ENCODE measurements around the gene CASK. TPM values are rescaled to one million over a fixed set of nuclear protein-coding genes. Genes with fewer than 3 reads are reported as not detected.
A peak's percentile ranks its signal among the peaks of the same experiment; 100 is the strongest.

CASK gene
- total and polyA plus RNA-seq, 9 donors = 17.5 to 41.5 (median 25.4) TPM

DNA sequence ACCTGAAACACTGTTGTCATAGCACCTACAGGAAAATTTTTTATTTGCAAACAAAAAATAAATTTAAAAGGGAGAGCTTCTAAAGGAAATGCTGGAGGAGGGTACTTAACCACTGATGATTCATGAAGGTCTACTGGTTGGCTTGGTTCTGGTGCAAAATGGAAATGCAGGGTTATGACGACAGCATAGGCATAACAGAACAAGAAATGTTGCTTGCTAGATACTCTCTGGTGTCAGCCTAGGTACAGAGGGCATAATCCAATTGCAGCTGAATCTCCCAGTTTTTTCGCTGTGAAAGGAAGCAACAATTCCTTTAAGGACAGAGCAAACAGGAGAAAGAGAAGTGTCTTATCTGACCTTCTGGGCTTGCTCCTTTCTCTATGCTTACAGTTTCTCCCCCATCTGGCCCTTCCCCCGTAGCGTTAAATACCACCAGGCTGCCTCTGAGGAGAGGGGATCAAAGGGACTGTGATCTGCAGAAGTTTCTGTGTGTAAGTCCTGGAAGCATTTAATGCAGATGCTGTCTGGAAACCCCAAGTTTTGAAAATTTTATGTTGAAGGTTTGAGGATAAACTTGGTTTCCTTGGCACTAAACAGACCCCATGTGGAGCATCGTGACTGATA lies 23.7 kb upstream of the CASK start:
- Histone ChIP-seq H3K27me3 (ENCODE audit: control insufficient read depth, insufficient read depth, low read length) (peaks cover 2% of the 10 kb centered on the region), H3K4me1 (ENCODE audit: control insufficient read depth, insufficient read depth, low read length) (no peaks in the 10 kb centered on the region), H3K4me3 (ENCODE audit: low read length) (no peak overlapping the region), H3K27ac (ENCODE audit: low read length) (no peak overlapping the region), H3K36me3 (ENCODE audit: control insufficient read depth, insufficient read depth, low read length) (no peaks in the 10 kb centered on the region), H3K9me3 (replicated peaks; ENCODE audit: control insufficient read depth, low read depth, low read length) (no peaks in the 10 kb centered on the region)
- no peak for DNase-seq
- WGBS (ENCODE audit: insufficient coverage) = no CpG with 5 or more reads among the region's 5 CpGs

DNA sequence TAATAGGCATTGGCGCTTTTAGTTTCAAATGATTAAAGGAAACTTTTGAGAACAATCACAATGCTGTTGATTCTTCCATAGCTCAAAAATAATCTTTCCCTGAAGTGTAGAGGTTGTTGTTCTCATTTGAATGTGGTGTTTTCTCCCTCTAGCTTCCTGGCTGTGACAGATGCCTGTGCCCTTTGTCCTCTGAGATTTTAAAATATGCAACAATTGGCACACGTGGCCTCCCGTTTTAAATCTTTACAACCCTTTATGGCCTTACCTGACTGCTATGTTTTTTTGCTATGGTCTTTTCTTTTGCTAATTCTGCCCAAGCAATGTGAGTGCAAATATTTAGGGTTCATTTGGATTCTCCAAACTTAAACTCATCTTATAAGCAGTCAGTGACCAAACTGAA lies 22.9 kb upstream of the CASK start:
- no peaks in the 10 kb centered on the region for H3K36me3 ChIP-seq (ENCODE audit: control insufficient read depth, insufficient read depth, low read length)
- no peak for DNase-seq
- no peaks in the 10 kb centered on the region for H3K4me1 ChIP-seq (ENCODE audit: control insufficient read depth, insufficient read depth, low read length)
- no peaks in the 10 kb centered on the region for H3K9me3 ChIP-seq (replicated peaks; ENCODE audit: control insufficient read depth, low read depth, low read length)
- no peak overlapping the region for H3K4me3 ChIP-seq (ENCODE audit: low read length)
- H3K27ac ChIP-seq (ENCODE audit: low read length) = no peak overlapping the region
- H3K27me3 ChIP-seq (ENCODE audit: control insufficient read depth, insufficient read depth, low read length) = peaks cover 2% of the 10 kb centered on the region
- no CpG with 5 or more reads among the region's 3 CpGs for WGBS (ENCODE audit: insufficient coverage)

DNA sequence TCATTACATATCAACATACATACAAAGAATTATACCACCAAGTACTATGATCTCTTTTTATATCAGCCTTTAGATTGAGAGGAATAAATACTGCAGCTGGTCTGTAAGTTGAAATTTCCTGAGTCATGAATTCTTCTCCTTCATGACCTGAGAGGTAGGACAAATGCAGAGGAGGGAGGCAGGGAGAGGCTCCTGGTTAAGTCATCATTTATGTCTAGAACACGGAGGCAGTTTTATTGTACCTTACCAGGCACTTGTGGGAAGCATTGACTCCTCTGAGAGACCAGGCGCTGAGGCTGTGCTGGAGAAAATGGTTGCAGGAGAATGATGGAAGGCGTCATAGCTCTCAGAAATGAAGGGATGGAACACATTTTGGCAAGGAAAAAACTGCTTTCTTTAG lies 12.5 kb upstream of the CASK start:
- 38% methylated on average over 2 of the region's 3 CpGs for WGBS (ENCODE audit: insufficient coverage)
- Histone ChIP-seq H3K27ac (ENCODE audit: low read length) (no peak overlapping the region), H3K27me3 (ENCODE audit: control insufficient read depth, insufficient read depth, low read length) (peaks cover 11% of the 10 kb centered on the region), H3K9me3 (replicated peaks; ENCODE audit: control insufficient read depth, low read depth, low read length) (no peaks in the 10 kb centered on the region), H3K4me3 (ENCODE audit: low read length) (no peak overlapping the region), H3K4me1 (ENCODE audit: control insufficient read depth, insufficient read depth, low read length) (no peaks in the 10 kb centered on the region), H3K36me3 (ENCODE audit: control insufficient read depth, insufficient read depth, low read length) (no peaks in the 10 kb centered on the region)
- no peak for DNase-seq

DNA sequence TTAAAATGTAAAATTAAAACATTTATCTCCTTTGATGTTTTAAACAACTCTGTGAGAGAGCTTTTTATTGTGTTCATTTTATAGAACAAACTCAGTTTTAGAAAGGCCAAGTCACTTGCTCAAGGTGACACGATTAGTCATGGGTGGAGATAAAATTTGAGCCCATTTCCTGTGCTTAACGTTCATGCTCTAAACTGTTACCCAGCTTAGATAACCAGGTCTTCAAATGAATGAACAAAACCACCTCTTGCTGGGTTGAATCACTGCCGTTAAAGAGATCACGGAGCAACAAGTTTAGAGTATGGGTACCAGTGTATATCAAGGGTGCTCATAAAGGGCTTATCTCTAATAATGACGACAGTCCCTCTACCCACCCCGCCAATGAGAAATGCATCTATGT lies 10.2 kb upstream of the CASK start:
- no peak overlapping the region for H3K4me3 ChIP-seq (ENCODE audit: low read length)
- H3K27me3 ChIP-seq (ENCODE audit: control insufficient read depth, insufficient read depth, low read length) = peaks cover 11% of the 10 kb centered on the region
- WGBS (ENCODE audit: insufficient coverage) = no CpG with 5 or more reads among the region's 6 CpGs
- no peaks in the 10 kb centered on the region for H3K9me3 ChIP-seq (replicated peaks; ENCODE audit: control insufficient read depth, low read depth, low read length)
- H3K36me3 ChIP-seq (ENCODE audit: control insufficient read depth, insufficient read depth, low read length) = no peaks in the 10 kb centered on the region
- DNase-seq = no peak
- H3K4me1 ChIP-seq (ENCODE audit: control insufficient read depth, insufficient read depth, low read length) = no peaks in the 10 kb centered on the region
- H3K27ac ChIP-seq (ENCODE audit: low read length) = no peak overlapping the region

DNA sequence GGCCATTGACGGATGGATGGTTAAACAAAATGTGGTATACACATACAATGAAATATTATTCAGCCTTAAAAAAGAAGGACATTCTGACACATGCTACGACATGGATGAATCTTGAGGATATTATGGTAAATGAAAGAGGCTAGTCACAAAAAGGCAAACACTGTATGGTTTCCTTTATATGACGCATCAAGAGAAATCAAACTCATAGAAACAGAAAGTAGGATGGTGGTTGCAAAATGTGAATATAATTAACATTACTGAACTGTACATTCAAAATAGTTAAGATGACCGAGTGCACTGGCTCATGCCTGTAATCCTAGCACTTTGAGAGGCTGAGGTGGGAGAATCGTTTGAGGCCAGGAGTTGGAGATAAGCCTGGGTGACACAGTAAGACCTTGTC lies 9.5 kb upstream of the CASK start:
- Histone ChIP-seq H3K27me3 (ENCODE audit: control insufficient read depth, insufficient read depth, low read length) (peaks cover 11% of the 10 kb centered on the region), H3K36me3 (ENCODE audit: control insufficient read depth, insufficient read depth, low read length) (no peaks in the 10 kb centered on the region), H3K27ac (ENCODE audit: low read length) (no peak overlapping the region), H3K9me3 (replicated peaks; ENCODE audit: control insufficient read depth, low read depth, low read length) (no peaks in the 10 kb centered on the region), H3K4me3 (ENCODE audit: low read length) (no peak overlapping the region), H3K4me1 (ENCODE audit: control insufficient read depth, insufficient read depth, low read length) (no peaks in the 10 kb centered on the region)
- DNase-seq = no peak
- no CpG with 5 or more reads among the region's 5 CpGs for WGBS (ENCODE audit: insufficient coverage)

DNA sequence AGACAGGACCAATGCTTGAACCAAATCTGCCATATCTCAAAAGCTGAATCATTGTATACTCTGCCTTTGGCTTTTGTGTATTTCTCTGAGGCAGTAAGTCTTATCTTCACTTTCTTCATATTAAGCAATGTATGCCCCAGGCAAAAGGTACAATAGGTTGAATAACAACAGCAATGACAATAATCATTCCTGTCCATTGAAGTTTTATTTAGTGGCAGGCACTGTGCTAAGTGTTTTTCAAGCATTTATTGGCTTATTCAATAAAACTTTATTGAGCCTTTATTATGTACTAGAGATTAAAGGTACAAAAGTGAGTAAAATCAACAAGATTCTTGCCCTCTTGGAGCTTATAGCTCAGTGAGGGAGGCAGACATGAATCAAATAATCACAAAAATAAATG lies 8.2 kb upstream of the CASK start:
- H3K9me3 ChIP-seq (replicated peaks; ENCODE audit: control insufficient read depth, low read depth, low read length) = no peaks in the 10 kb centered on the region
- H3K36me3 ChIP-seq (ENCODE audit: control insufficient read depth, insufficient read depth, low read length) = no peaks in the 10 kb centered on the region
- no peak for DNase-seq
- H3K27me3 ChIP-seq (ENCODE audit: control insufficient read depth, insufficient read depth, low read length) = peaks cover 7% of the 10 kb centered on the region
- H3K4me3 ChIP-seq (ENCODE audit: low read length) = no peak overlapping the region
- no peak overlapping the region for H3K27ac ChIP-seq (ENCODE audit: low read length)
- H3K4me1 ChIP-seq (ENCODE audit: control insufficient read depth, insufficient read depth, low read length) = no peaks in the 10 kb centered on the region

DNA sequence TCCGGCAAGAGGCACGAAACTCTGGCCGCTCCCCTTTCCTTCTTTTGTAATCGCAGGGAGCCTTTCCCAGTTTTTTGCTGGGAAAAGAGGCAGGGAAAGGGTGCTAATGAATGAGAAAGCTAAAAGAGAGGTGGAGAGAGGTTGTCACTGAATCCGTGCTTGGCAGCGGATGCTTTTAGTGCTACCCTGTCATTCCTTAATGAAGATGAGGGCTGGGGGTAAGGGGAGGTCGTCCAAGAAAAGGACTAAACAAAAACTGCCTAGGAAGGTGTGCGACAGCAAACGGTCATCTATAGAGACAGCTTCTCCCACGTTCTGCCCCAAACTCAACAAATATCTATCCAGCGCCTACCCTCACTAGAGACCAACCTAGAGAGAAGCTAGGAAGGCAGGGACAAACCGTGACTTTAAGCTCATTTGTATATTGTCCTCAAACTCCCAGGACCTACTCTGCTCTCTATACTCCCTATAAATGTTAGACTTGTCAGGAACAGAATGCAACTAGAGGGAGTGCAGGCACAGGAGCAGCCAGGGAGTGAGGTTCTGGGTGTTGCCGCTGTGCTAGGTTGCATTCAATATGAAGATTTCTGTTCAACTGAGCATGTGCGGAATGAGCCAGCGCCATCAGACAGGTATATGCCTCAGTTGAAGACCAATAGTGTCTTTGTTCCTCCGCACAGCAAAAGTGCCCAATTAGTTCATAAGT lies 777 bp upstream of the CASK start:
- H3K36me3 ChIP-seq (ENCODE audit: control insufficient read depth, insufficient read depth, low read length) = no peaks in the 10 kb centered on the region
- WGBS (ENCODE audit: insufficient coverage) = 36% methylated on average over 6 of the region's 16 CpGs
- H3K27ac ChIP-seq (ENCODE audit: low read length) = peak overlapping the region; percentile 93
- DNase-seq = peak; percentile 66
- H3K4me3 ChIP-seq (ENCODE audit: low read length) = peak overlapping the region; percentile 73
- H3K27me3 ChIP-seq (ENCODE audit: control insufficient read depth, insufficient read depth, low read length) = peaks cover 14% of the 10 kb centered on the region
- H3K4me1 ChIP-seq (ENCODE audit: control insufficient read depth, insufficient read depth, low read length) = no peaks in the 10 kb centered on the region
- H3K9me3 ChIP-seq (replicated peaks; ENCODE audit: control insufficient read depth, low read depth, low read length) = no peaks in the 10 kb centered on the region

DNA sequence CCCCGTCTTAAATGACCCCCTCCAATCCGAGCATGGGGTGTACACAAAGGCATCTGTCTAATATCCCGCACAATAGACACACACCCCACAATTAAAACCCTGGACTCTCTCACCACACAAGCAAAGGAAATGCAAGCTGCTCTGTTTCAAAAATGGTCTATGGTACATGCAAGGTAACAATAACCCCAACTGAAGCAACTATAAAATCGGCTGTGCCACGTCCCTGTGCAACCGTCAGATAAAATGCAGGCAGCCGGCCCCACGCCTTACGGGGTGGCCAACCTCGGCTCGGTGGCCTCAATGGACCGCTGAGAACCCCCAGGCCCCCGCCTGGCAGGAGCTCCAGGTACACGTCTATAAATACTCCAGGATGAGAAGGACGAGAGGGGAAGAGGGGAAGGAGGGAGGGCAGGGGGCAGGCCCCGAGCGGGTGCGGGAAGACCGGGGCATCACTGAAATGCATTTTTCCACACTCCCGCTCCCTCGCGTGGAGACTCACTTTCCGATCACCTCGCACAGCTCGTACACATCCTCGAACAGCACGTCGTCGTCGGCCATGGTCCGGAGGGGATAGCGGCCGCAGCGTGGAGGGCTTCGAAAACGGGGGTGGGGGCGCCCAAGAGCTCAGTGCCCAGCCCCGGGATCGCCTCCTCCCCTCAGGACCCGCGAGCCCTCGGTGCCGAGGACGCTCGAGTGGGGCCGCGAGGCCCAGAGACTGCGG lies 763 bp downstream of the CASK start:
- Histone ChIP-seq H3K9me3 (replicated peaks; ENCODE audit: control insufficient read depth, low read depth, low read length) (no peaks in the 10 kb centered on the region), H3K4me1 (ENCODE audit: control insufficient read depth, insufficient read depth, low read length) (no peaks in the 10 kb centered on the region), H3K4me3 (ENCODE audit: low read length) (peak overlapping the region; percentile 68), H3K27me3 (ENCODE audit: control insufficient read depth, insufficient read depth, low read length) (peaks cover 14% of the 10 kb centered on the region), H3K27ac (ENCODE audit: low read length) (peak overlapping the region; percentile 80), H3K36me3 (ENCODE audit: control insufficient read depth, insufficient read depth, low read length) (no peaks in the 10 kb centered on the region)
- 41% methylated on average over 44 of the region's 48 CpGs for WGBS (ENCODE audit: insufficient coverage)
- peak; percentile 50 for DNase-seq

DNA sequence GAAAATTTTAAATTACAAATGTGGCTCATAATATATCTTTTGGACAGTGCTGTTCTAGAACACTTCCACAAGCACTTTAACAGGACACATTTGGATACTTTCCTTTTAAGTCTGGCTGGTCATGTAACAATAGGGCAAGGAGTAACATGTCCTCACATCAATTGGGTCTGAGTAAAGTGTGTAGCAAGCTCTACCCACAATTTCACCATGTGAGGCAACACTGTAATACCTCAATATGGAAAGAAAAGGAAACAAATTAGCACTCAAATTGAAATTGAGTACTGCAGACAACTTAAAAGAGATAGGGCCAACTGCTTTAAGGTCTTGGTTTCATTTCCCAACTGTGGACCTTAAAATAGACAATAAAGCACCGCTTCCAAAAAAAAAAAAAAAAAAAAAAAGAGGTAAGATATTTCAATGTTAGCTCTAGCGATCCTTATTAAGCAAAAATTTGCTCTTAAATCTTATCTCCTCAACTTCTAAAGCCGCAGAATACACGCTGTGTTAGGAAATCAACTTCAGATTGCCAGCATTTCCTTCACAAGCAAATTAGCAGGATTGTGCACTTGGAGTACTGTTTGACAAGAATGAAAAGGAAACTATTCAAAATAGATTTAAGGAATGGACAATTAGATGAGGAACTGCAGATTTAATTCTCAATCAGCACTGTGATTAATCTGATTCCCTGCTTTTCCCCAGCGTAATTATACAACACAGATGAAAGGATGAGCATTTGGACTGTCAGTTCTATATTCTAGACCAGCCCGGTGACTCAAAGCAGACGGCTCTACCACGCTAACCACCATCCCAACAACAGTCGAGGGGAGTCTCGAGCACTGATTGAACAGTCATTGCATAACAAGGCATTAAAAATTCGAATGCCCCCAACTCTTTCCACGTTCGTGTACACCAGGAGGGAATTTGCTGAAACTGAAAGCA lies 1.6 kb downstream of the CASK start:
- Histone ChIP-seq H3K27me3 (ENCODE audit: control insufficient read depth, insufficient read depth, low read length) (peaks cover 14% of the 10 kb centered on the region), H3K36me3 (ENCODE audit: control insufficient read depth, insufficient read depth, low read length) (no peaks in the 10 kb centered on the region), H3K4me1 (ENCODE audit: control insufficient read depth, insufficient read depth, low read length) (no peaks in the 10 kb centered on the region), H3K4me3 (ENCODE audit: low read length) (peak overlapping the region; percentile 68), H3K27ac (ENCODE audit: low read length) (peak overlapping the region; percentile 80), H3K9me3 (replicated peaks; ENCODE audit: control insufficient read depth, low read depth, low read length) (no peaks in the 10 kb centered on the region)
- 31% methylated on average over 8 of the region's 13 CpGs for WGBS (ENCODE audit: insufficient coverage)
- peak; percentile 38 for DNase-seq

DNA sequence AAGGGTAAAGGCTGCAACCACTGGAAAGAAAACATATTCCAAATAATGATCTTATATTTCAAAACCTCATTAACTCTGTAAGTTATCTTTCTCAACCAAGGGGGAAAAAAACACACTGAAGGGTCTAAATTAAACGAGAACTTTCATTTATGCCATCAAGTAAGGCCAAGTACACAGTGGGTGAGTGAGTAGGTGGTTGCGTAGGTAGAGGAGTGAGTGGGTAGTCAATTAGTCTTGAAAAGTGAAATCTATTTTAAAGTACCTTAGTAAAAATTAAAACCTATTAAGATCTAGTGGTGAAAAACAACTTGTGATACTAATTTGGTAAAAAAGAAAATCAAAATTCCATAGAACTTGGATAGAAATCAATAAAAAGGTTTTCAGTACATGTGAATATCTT lies 3.5 kb downstream of the CASK start:
- no peaks in the 10 kb centered on the region for H3K36me3 ChIP-seq (ENCODE audit: control insufficient read depth, insufficient read depth, low read length)
- H3K4me1 ChIP-seq (ENCODE audit: control insufficient read depth, insufficient read depth, low read length) = no peaks in the 10 kb centered on the region
- no peak for DNase-seq
- H3K27me3 ChIP-seq (ENCODE audit: control insufficient read depth, insufficient read depth, low read length) = peaks cover 13% of the 10 kb centered on the region
- no peak overlapping the region for H3K27ac ChIP-seq (ENCODE audit: low read length)
- no peaks in the 10 kb centered on the region for H3K9me3 ChIP-seq (replicated peaks; ENCODE audit: control insufficient read depth, low read depth, low read length)
- H3K4me3 ChIP-seq (ENCODE audit: low read length) = no peak overlapping the region
- WGBS (ENCODE audit: insufficient coverage) = no CpG with 5 or more reads among the region's 2 CpGs

All from muscle of leg (tissue), 11 donors.